ENCODE results near the gene RPL13A. TPM values are rescaled to one million over a fixed set of nuclear protein-coding genes. Genes with fewer than 3 reads are reported as not detected.

RPL13A gene
- polyA plus RNA-seq, 3 donors from 2014 or later, result 840 to 2,055 (median 1,247) TPM

GRCh38 chr19:49475995-49476880 lies 11.2 kb upstream of the RPL13A start:
- H3K9me3 Mint-ChIP-seq, result no peaks in the 10 kb centered on the region
- H3K4me1 Mint-ChIP-seq, result peaks cover 39 to 43% of the 10 kb centered on the region in 2 donors
- H3K4me3 Mint-ChIP-seq, result peak overlapping the region; percentile 84 to 95 (median 91)
- peak in 1 of 3 donors; percentile 37 for DNase-seq
- H3K27ac Mint-ChIP-seq, result peak overlapping the region; percentile 85 to 98 (median 97)
- peaks cover 0 to 2% (median 0%) of the 10 kb centered on the region in 3 donors for H3K36me3 Mint-ChIP-seq
- peaks cover 5 to 7% (median 5%) of the 10 kb centered on the region in 3 donors for H3K27me3 Mint-ChIP-seq (ENCODE audit: low read depth in 3 of 3)

- Mint-ChIP-seq H3K4me3 (no peak overlapping the region), H3K27me3 (ENCODE audit: low read depth in 3 of 3) (peaks cover 2% of the 10 kb centered on the region in 3 donors), H3K4me1 (peaks cover 15% of the 10 kb centered on the region in 2 donors), H3K27ac (no peak overlapping the region), H3K36me3 (peaks cover 0 to 5% (median 0%) of the 10 kb centered on the region in 3 donors), H3K9me3 (no peaks in the 10 kb centered on the region)
- DNase-seq, result no peak
Measured at GRCh38 chr19:49479975-49480628, 7.3 kb upstream of the RPL13A start.

DNA sequence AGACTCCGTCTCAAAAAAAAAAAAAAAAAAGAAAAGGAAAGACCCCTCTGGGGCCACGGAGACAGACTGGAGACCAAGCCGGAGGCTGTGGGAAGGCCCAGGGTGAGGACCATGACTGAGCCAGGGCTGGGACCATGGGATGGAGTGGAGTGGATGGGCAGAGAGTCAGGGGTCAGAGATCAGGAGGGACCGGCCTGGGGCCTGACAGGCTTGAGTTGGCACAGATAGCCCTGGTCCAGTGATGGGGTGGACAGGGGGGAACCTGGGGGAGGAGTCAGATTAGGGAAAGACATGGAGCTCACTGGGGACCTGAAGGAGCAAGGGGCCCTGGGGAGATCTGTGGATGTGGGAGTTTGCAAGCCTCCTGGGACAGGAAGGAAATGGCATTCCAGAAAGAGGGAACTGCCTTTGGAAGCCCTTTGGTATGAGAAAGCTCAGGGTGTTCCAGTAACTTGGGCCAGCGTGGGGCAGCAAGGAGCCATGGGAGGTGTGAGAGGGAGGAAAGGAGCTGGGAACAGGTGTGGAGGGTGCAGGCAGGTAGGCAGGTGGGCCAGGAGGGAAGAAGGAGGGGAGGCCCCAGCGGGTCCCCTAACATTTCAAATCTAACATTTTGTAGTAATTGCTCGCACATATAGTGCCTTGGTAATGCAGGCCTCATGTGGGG lies 6.3 kb upstream of the RPL13A start:
- no peak overlapping the region for H3K4me3 Mint-ChIP-seq
- DNase-seq, result no peak
- peak overlapping the region in 2 of 6 donors; percentile 49 to 64 for H3K27ac Mint-ChIP-seq
- peaks cover 0 to 2% (median 2%) of the 10 kb centered on the region in 3 donors for H3K27me3 Mint-ChIP-seq (ENCODE audit: low read depth in 3 of 3)
- H3K36me3 Mint-ChIP-seq, result peaks cover 0 to 5% (median 0%) of the 10 kb centered on the region in 3 donors
- H3K4me1 Mint-ChIP-seq, result peaks cover 5 to 7% of the 10 kb centered on the region in 2 donors
- H3K9me3 Mint-ChIP-seq, result no peaks in the 10 kb centered on the region

- Mint-ChIP-seq H3K9me3 (no peaks in the 10 kb centered on the region), H3K36me3 (peaks cover 4 to 30% (median 5%) of the 10 kb centered on the region in 3 donors), H3K27me3 (ENCODE audit: low read depth in 3 of 3) (peaks cover 17 to 30% (median 22%) of the 10 kb centered on the region in 3 donors), H3K4me3 (peak overlapping the region in 1 of 5 donors; percentile 33), H3K4me1 (peaks cover 34 to 40% of the 10 kb centered on the region in 2 donors), H3K27ac (peak overlapping the region in 5 of 6 donors; percentile 26 to 77 (median 57))
- DNase-seq, result no peak
Measured at GRCh38 chr19:49486232-49486631, 1.2 kb upstream of the RPL13A start.

DNA sequence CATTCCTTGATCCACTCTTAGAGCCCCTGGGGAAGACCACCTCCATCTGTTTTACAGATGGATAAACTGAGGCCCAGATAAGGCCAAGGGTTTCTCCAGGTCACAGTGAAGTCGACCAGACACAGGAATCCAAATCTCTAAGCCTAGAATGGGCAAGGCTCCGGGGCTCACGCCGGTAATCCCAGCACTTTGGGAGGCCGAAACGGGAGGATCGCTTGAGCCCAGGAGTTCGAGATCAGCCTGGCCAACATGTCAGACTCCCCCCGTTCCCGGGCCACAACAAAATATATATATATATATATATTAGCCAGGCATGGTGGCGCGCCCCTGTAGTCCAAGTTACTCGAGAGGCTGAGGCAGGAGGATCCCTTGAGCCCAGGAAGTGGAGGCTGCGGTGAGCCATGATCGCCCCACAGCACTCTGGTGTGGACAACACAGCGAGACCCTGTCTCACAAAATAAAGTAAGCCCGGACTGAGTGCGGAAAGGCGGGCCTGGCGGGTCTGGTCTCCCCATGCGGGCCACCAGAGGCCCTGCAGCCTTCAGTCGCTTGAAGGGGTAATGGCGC lies 615 bp upstream of the RPL13A start:
- Mint-ChIP-seq H3K36me3 (peaks cover 4 to 34% (median 6%) of the 10 kb centered on the region in 3 donors), H3K27me3 (ENCODE audit: low read depth in 3 of 3) (peaks cover 17 to 30% (median 23%) of the 10 kb centered on the region in 3 donors), H3K27ac (peak overlapping the region; percentile 92 to 97 (median 96))

GRCh38 chr19:49488046-49488862 lies 846 bp downstream of the RPL13A start:
- peaks cover 22 to 40% (median 36%) of the 10 kb centered on the region in 3 donors for H3K27me3 Mint-ChIP-seq (ENCODE audit: low read depth in 3 of 3)
- no peaks in the 10 kb centered on the region for H3K9me3 Mint-ChIP-seq
- H3K36me3 Mint-ChIP-seq, result peaks cover 13 to 47% (median 20%) of the 10 kb centered on the region in 3 donors
- H3K4me1 Mint-ChIP-seq, result peaks cover 49 to 52% of the 10 kb centered on the region in 2 donors
- H3K27ac Mint-ChIP-seq, result peak overlapping the region; percentile 92 to 97 (median 96)
- peak overlapping the region; percentile 92 to 98 (median 96) for H3K4me3 Mint-ChIP-seq
- DNase-seq, result no peak

More for the DNA sequence above, 615 bp upstream of the RPL13A start:
- H3K4me3 Mint-ChIP-seq, result peak overlapping the region; percentile 92 to 98 (median 96)
- H3K4me1 Mint-ChIP-seq, result peaks cover 37 to 40% of the 10 kb centered on the region in 2 donors
- H3K9me3 Mint-ChIP-seq, result no peaks in the 10 kb centered on the region
- no peak for DNase-seq

- no peaks in the 10 kb centered on the region for H3K9me3 Mint-ChIP-seq
- peaks cover 26 to 47% (median 40%) of the 10 kb centered on the region in 3 donors for H3K27me3 Mint-ChIP-seq (ENCODE audit: low read depth in 3 of 3)
- peak overlapping the region; percentile 92 to 98 (median 96) for H3K4me3 Mint-ChIP-seq
- peaks cover 13 to 45% (median 20%) of the 10 kb centered on the region in 3 donors for H3K36me3 Mint-ChIP-seq
- peaks cover 53 to 55% of the 10 kb centered on the region in 2 donors for H3K4me1 Mint-ChIP-seq
- DNase-seq, result no peak
- H3K27ac Mint-ChIP-seq, result peak overlapping the region; percentile 92 to 97 (median 96)
Measured at GRCh38 chr19:49488863-49489537, 1.6 kb downstream of the RPL13A start.

DNA sequence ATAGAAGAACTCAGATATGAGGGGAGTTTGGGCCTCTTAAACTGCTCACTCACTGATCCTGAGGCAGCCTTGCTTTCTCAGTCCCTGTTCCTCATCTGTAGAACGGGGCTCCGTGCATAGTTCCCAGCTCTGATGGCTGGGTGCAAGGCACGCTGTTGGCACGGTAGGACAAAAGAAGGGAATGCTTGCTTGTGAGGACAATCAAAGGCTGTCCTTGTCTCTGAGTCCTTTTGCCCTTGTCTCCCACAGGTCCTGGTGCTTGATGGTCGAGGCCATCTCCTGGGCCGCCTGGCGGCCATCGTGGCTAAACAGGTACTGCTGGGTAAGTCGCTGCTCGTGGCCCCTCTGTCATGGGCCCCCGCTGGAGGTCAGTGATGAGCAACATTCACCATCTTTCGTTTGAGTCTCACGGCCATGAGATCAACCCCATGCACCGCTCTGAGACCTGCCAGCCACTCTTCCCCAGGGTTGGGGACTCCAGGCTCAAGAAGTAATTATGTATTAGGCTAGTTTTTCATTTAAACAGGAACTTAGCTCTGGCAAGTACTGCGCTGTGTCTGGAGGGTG lies 2.3 kb downstream of the RPL13A start:
- H3K36me3 Mint-ChIP-seq, result peaks cover 13 to 45% (median 20%) of the 10 kb centered on the region in 3 donors
- peaks cover 53 to 55% of the 10 kb centered on the region in 2 donors for H3K4me1 Mint-ChIP-seq
- peaks cover 26 to 47% (median 40%) of the 10 kb centered on the region in 3 donors for H3K27me3 Mint-ChIP-seq (ENCODE audit: low read depth in 3 of 3)
- no peak for DNase-seq
- H3K9me3 Mint-ChIP-seq, result no peaks in the 10 kb centered on the region
- H3K27ac Mint-ChIP-seq, result peak overlapping the region in 5 of 6 donors; percentile 31 to 97 (median 93)
- peak overlapping the region; percentile 92 to 98 (median 96) for H3K4me3 Mint-ChIP-seq

- Mint-ChIP-seq H3K4me3 (peak overlapping the region in 3 of 5 donors; percentile 21 to 94 (median 24)), H3K27me3 (ENCODE audit: low read depth in 3 of 3) (peaks cover 26 to 48% (median 42%) of the 10 kb centered on the region in 3 donors), H3K27ac (peak overlapping the region in 4 of 6 donors; percentile 22 to 92 (median 43)), H3K36me3 (peaks cover 13 to 45% (median 20%) of the 10 kb centered on the region in 3 donors), H3K4me1 (peaks cover 54 to 55% of the 10 kb centered on the region in 2 donors), H3K9me3 (no peaks in the 10 kb centered on the region)
- DNase-seq, result no peak
Measured at GRCh38 chr19:49490287-49491029, 3.0 kb downstream of the RPL13A start.

DNA sequence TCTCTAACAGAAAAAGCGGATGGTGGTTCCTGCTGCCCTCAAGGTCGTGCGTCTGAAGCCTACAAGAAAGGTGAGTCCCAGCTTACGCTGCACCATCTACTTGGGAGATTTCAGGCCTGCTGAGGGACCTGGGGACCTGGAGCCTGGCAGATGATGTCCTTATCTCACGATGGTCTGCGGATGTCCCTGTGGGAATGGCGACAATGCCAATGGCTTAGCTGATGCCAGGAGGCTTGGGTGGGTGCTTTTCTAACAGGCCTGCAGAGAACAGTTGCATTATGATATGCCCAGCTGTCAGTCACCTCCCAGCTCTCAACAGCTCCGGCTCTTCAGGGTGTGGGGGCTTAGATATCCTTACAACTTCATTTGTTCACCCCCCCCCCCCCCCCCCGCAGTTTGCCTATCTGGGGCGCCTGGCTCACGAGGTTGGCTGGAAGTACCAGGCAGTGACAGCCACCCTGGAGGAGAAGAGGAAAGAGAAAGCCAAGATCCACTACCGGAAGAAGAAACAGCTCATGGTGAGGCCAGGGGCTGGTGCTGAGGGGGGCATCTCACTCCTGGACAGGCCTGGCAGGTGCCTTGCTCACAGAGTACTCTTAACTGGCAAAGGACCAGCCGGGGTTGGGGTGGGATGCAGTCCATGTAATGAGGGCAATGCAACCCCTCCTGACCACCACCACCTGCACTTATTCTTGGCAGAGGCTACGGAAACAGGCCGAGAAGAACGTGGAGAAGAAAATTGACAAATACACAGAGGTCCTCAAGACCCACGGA lies 3.8 kb downstream of the RPL13A start:
- Mint-ChIP-seq H3K4me1 (peaks cover 60 to 62% of the 10 kb centered on the region in 2 donors), H3K36me3 (peaks cover 13 to 45% (median 20%) of the 10 kb centered on the region in 3 donors), H3K4me3 (peak overlapping the region in 1 of 5 donors; percentile 10), H3K27me3 (ENCODE audit: low read depth in 3 of 3) (peaks cover 31 to 56% (median 49%) of the 10 kb centered on the region in 3 donors), H3K9me3 (no peaks in the 10 kb centered on the region), H3K27ac (peak overlapping the region in 3 of 6 donors; percentile 22 to 43 (median 26))
- DNase-seq, result no peak
